HG02588 (cell line): Measurements from ENCODE around the gene CCL2.
"Not testable (repeated sequence)": the region's sequence is repeated elsewhere in the genome, so short reads cannot be mapped to it uniquely, and the experiment has no call there.

ENCODE experiments used
- ATAC-seq: cut with Tn5 transposase; IDR thresholded peaks from one replicate; pipeline ENCODE4 v1.9.1; 2021; ENCODE audit warnings: mild to moderate bottlenecking, moderate library complexity; ENCODE audit not compliant: unreplicated experiment

Gene CCL2

DNA sequence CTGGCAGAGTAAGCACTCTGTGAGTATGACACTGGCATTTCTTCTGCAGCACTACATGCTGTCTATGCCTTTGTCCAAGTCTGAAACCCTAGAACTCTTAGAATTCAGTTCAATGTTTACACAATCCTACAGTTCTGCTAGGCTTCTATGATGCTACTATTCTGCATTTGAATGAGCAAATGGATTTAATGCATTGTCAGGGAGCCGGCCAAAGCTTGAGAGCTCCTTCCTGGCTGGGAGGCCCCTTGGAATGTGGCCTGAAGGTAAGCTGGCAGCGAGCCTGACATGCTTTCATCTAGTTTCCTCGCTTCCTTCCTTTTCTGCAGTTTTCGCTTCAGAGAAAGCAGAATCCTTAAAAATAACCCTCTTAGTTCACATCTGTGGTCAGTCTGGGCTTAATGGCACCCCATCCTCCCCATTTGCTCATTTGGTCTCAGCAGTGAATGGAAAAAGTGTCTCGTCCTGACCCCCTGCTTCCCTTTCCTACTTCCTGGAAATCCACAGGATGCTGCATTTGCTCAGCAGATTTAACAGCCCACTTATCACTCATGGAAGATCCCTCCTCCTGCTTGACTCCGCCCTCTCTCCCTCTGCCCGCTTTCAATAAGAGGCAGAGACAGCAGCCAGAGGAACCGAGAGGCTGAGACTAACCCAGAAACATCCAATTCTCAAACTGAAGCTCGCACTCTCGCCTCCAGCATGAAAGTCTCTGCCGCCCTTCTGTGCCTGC, at the start of gene CCL2:
CCL2 (plus strand) TSS at position 635 of the 730 bp plus-strand sequence; CDS start at position 700, 65 bp downstream.
- ATAC-seq, result no peak

DNA sequence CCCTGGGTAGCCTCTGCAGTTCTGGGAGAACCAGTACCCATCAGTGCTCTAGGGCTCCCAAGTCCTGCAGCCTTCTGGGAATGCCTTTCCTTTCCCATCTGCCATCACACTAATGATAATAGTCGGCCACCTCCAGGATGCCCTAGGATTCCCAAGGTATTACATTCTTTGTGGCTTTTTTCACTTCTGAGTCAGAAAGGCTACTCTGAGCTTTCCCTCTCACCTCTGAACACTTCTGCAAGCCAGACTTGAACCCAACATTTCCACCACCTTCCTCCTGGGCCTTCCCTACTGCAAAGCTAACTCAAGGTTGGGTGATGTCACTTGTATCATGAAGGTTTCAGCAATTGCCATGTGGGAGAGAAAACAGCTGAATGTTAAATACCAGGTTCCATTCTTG, 49.7 kb upstream of the CCL2 start:
- no peak for ATAC-seq

DNA sequence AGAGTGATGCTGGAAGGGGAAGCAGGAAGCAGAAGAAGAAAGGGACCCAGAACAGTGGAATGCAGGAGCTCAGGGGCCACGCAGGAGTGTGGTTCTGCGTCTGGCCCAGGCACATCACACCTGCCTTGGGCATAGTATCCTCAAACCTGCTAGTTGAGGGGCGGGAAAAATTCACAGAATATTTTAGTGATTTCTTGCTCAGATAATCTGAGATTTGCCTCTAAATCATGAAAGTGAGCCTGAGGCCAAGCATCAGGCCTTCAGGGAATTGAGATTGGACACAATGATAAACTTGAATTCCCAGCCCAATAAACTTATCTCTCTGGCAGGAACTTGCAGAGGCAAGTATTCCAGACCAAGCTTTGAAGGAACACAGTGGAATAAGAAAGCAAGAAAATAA, 48.5 kb upstream of the CCL2 start:
- ATAC-seq, result no peak

DNA sequence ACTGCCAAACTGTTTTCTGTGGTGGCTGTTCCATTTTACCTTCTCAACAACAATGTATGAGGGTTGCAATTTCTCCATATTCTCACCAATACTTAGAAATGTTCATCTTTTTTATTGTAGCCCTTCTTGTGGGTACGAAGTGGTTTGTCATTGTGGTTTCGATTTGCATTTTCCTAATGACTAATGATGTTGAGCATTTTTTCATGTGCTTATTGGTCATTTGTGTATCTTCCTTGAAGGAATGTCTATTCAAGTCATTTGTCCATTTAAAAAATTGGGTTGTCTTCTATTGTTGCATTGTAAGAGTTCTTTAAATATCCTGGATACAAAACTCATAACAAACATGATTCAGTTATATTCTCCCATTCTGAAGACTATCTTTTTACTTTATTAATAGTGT, 47.5 kb upstream of the CCL2 start:
- ATAC-seq, result no peak

DNA sequence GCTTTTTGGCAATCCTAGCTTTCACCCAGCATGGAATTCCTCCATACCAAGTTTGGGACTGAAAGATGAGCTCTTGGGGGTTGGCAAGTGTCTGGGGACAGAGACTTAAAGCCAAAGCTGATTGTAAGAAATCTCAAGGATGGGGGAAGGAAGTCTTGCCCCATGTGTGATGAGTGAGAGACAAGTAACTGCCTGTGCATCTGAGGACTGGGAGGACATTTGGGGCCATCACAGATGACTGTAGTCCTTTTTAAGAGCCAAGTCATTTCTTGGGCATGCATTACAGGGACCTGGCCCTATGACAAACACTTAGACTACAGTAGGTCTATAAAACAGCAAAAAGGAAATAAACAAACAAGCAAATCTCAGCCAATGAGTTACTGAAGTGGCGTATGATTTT, 36.3 kb upstream of the CCL2 start:
- ATAC-seq, result no peak

DNA sequence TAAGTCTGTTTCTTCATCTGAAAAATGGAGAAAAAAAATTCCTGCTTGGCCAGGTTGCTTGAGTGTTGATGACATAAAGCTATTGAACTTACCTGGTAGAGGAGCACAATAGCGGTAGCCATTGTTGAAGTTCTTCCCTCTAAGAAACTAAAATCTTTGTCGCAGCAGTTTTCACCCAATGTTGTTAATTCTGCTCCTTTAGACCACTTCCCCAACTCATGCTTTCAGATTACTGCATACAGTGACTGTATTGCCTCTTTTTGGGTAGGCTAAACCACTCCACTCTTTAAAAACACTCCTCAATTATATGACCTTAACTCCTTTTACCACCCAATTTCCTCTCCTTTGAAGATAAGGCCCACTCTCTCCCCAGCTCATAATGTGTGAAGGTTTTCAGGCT, 35.7 kb upstream of the CCL2 start:
- no peak for ATAC-seq

DNA sequence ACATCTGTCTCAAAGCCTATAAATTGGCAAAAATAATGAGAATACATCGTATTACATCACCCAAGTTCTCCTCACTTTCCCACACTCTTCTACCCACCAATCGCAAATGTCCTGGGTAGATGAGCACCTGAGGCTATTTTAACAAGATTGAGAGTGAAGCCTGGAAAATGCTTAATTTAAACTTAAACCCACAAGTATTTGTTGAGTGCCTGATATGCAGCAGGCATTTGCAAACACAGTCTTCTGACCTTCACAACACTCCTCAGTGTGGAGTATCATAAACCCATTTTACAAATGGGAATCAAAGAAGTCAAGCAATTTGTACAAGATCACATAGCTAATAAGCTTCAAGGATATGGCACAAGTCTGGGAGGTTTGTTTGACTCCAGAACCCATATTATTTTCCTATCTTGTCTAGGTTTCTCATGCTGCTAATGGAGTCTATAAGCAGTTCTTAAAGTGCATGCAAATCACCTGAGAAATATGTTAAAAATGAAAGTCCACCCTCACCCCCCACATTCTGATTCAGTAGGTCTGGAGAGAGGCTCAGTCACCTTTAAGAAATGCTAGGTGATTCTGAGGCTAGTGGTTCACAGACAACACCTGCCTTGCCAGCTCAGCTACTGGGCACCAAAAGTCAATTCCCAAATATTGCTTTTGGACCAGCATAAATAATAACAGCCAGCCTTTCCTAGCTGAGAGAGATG, 34.9 kb upstream of the CCL2 start:
- ATAC-seq, result no peak

DNA sequence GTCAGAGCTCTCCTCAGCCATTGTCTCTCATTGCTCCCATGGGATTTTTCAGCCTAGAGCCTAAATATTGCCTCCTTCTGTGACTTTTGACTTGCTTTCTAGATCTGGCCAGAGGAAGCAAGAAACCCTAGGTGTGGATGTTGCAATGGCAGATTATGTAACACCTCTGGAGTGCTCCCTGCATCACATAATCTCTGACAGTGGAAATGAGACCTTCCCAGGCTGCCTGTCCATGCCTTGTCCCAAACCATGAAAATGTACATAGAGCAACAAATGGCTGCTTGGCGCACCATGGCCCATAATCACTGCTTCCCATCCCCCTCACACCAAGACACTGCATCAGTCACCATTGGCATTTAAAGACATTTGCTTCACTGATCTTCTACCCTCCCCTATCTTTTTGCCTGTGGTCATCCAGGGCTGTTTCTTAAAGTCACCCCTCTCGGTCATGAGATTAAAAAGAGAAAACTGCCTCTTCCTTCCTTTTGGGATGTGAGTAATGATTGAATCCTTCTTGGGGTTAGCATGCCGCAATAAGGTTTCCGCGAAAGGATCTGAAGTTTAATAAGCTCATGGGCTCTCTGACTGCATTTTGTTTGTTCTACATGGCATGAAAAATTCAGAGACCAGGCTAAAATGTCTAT, 34.2 kb upstream of the CCL2 start:
- no peak for ATAC-seq

DNA sequence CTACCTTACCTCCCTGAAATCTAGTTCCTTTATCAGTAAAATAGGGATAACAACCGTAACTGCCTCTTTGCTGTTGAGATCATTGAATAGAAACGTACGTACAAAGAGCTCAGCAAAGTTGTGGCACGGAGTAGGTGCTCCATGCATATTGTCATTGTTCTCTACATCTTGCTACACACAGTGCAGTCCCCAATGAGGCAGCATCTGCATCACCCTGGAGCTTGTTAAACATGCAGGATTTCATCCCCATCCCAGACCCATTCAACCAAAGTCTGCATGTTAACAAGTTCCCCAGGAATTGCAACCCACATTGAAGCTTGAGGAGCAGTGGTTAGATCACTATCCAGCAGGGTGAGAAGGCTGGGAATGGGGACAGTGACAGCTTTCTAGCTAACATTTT, 33.7 kb upstream of the CCL2 start:
- no peak for ATAC-seq

DNA sequence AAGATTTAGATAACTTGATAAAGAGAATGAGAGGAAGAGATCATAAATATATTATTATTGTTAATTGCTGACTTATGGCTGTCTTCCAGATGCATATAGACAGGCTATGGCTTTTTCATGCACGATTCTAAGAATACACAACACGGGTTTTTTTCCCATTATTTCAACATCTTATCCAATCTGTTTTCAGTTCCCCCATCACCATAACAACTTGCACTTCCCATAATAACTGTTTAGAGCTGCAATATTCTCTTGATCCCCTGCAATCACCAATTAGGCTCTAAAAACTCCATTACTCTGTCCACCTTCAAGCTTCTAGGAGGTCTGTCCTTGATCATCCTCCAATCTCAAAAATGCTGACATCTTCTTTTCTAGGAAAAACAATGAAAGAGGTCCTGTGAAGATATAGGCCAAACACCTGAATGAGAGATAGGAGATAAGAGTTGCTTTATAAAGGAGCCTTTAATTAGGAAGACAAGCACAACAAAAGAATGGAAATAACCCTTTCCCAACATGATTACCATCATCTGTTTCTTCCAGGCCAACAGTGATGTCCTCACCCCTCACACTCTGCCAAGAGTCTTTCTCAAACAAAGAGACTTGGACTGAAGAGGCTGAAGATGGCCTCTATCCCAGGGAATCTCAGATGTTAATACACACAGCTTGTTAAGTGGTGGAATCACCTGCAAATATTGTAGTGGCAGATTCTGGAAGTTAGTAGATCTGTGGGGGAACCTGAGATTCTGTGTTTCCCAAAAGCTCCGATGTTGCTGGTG, 32.2 kb upstream of the CCL2 start:
- ATAC-seq, result no peak

DNA sequence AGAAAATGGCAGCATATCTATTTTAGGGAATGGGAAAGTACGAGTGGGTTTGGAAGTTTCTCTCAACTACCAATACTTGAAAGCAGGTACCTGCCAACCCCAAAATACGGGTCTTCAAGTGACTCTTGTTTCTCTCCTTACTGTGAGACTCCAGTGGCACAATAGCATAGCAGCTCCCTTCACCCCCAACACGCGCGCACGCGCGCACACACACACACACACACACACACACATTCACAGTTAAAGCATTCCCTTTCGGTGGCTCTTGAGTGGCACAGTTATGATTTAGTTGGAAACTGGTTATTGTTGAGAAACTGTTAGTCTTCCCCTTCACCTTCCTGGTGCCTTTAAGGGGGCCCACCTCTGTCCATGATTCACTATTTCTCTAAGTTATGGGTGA, 30.0 kb upstream of the CCL2 start:
- ATAC-seq, result no peak

DNA sequence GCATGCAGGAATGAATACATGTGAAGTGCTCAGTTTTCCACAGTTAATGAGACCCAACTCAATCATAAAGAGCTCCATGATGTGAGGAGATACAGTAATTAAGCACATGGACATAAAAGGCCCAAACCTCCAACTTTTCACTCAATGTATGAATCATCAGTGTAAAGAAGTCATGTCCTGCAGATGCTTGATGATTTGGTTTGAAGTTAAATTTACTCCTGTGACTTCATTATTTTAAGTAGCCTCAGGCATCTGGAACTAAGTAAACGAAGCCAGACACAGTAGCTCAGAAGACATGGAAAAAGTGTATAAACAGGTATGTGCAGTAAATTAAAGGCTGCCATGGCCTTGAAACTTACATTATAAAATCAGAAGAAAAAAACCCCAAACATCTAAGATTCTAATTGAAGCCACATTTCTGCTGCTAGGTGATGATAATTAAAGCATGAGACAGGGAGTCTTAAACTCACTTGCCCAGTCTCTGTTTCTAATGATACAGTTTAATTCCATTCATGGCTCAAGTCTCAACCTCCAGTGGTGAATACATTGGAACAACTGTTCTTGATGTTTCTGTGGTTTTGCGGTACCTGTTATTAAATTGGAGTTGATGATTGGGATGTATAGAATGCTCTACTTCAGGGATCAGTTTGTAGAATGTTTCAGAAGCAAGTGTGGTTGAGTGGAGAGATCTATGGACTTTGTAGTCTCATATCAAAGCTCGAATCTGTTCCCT, 28.9 kb upstream of the CCL2 start:
- ATAC-seq, result no peak

DNA sequence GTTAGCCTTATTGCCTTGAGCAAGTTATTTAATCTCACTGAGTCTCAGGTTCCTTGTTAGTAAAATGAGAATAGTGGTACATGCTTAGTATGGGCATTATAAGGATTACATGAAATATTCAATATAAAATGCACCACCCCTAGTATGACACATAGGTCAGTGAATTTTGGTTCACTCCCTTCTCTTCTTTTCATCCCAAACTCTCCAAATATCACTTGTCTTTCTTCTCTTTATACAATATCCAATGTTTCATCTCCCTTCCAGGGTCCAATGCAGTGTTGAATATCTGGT, 28.4 kb upstream of the CCL2 start:
- ATAC-seq, result no peak

DNA sequence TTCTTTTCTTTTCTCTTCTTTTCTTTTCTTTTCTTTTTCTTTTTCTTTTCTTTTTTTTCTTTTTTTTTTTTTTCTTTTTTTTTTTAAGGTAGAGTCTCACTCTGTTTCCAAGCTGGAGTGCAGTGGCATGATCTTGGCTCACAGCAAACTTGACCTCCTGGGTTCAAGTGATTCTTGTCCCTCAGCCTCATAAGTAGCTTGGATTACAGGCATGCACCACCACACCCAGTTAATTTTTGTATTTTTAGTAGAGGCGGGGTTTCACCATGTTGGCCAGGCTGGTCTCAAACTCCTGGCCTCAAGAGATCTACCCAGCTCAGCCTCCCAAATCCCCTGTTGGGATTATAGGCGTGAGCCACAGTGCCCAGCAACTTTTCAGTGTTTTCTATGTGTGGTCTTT, 27.8 kb upstream of the CCL2 start:
- not testable (repeated sequence) for ATAC-seq

DNA sequence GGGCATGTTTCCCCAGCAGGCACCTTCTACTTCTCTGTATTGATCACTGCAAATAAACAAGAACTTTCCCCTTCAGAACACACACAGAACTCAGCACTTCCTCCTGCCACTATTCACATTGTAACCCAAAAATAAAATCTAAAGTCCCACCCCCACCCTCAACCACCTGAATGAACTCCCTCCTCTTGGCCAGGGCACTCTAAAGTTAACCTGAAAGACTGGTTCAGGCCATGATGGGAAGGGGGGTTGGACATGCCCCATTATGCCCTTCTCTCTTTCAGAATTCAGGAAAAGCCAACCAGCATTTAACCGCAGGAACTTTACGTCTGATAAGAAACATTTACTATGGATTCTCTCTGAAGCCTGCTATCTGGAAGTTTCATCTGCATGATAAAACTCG, 27.4 kb upstream of the CCL2 start:
- ATAC-seq, result no peak

DNA sequence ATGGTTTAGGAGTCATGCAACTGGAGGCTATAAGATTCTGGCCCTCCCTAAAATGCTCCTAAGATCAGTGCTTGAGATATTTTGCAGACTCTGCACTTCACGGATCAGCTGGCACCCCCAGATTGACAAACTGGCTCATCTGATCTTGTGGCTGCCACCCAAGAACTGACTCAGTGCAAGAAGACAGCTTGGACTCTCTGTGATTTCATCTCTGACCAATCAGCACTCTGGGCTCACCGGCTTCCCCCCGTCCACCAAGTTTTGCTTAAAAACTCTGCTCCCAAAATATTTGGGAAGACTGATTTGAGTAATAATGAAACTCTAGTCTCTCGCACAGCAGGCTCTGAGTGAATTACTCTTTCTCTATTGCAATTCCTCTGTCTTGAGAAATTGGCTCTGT, 26.3 kb upstream of the CCL2 start:
- no peak for ATAC-seq

DNA sequence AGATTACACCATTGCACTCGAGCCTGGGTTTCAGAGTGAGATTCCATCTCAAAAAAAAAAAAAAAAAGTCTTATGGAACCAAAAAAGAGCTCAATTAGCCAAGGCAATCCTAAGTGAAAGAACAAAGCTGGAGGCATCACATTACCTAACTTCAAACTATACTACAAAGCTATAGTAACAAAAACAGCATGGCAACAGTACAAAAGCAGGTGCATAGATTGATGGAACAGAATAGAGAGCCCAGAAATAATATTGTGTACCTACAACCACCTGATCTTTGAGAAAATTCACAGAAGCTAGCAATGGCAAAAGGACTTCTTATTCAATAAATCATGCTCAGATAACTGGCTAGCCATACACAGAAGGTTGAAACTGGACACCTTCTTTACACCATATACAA, 24.7 kb upstream of the CCL2 start:
- ATAC-seq, result no peak

DNA sequence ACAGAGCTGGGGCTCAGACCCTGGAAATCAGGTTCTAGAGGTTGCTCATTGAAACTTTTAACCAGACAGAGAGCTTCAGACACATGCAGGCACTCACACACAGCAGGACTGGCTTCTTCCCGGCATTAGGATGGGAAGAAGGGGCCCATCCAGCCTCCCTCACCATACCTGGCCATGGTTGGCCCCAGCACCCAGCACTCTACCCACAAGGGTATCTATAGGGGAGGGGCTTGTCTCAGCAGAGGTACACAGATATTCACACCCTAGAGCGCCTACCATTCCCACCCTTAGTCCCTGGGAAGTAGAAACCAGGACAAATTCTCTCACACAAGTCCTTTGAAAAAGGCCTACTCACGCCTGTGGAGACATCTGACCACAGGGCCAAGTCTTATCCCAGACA, 20.5 kb upstream of the CCL2 start:
- no peak for ATAC-seq

DNA sequence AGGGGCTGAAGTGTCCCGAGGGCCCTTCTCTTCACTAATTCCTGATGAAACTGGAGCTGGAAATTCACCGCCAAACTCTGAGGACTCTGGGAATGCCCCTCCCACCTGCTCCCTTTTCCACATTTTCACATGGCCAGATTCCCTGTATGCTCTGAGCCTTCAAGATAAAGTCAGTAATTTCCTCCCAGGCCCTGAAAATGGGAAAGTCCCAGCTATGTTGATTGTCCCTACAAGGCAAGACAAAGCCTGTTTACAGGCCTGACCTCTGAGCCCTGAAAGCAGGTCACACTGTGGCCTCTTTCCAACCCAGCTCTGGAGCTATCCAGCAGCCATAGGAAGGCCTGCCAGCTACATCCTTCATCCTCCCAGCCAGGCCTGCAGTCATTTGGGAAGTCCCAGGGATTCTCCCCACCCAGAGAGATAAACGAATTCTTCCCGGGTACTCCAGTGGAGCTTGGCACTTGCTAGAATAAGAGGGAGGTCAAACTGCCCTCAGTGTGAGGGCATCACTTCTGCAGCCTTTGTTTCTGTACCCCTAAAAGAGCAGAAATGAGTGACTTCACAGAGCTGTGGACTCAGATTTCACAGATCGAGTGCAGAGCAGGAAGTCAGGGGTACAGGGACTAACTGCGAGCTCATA, 19.6 kb upstream of the CCL2 start:
- no peak for ATAC-seq

DNA sequence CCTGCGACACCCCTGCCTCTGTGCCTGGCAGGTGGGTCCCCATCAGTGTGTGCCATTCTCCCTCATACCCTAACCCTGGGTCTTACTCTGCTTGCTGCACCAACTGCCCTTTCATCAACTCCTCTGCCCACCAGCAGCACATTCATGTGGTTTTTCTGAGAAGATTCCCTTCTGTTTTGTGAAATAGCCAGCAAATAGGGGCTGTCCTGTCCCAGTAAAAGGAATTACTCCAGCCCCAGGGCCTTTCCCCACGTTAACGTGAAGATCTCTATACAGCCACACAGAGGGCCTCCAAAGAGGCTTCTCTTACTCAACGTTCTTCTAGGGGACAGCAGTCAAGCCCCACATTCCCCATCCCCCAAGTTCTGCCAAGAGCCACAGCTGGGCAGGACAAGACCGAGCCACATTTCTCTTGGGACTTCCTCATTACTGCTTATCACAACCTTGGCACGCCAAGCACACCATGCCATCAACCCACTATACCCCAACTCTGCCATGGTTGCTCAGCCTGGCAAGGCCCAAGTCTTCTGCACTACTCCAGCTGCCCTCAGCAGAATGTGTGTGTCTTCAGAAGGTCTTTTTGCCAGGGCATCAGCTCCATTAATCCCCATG, 18.7 kb upstream of the CCL2 start:
- ATAC-seq, result no peak
